K562 (cell line): ENCODE data around the gene GABARAP. TPM values are rescaled to one million over a fixed set of nuclear protein-coding genes. Genes with fewer than 3 reads are reported as not detected.

Experiments used
- ARID1B ChIP-seq: fragments of 450-650 bp; IDR thresholded peaks from 2 replicates; pipeline ENCODE4 v1.6.1; 2016; ENCODE audit warnings: antibody characterized with exemption, mild to moderate bottlenecking, inconsistent platforms
- ARID2 ChIP-seq: fragments of 450-650 bp; IDR thresholded peaks from 2 replicates; pipeline ENCODE4 v1.6.1; 2017; ENCODE audit warnings: antibody characterized with exemption, mild to moderate bottlenecking
- BRF1 ChIP-seq: IDR thresholded peaks from 3 replicates; pipeline ENCODE4 v1.6.1; 2011; ENCODE audit warnings: borderline replicate concordance, mild to moderate bottlenecking; ENCODE audit not compliant: insufficient read length; ENCODE audit errors: extremely low read depth
- E2F4 ChIP-seq: sonication (generic); formaldehyde crosslinking; IDR thresholded peaks from 2 replicates; pipeline ENCODE4 v1.8.0; 2022; ENCODE audit warnings: mild to moderate bottlenecking, low read depth, missing genetic modification reagents
- HOXB6 ChIP-seq: fragments of 250-450 bp; sonication (Bioruptor Pico); IDR thresholded peaks from 2 replicates; pipeline ENCODE4 v1.5.1; 2022; ENCODE audit warnings: mild to moderate bottlenecking, borderline replicate concordance
- MAZ ChIP-seq, 2 experiments: fragments of 450-650 bp in 1 of 2; sonication (generic) in 1 of 2; formaldehyde crosslinking; IDR thresholded peaks in 1 of 2; conservative IDR thresholded peaks in 1 of 2; 2 replicates each; pipeline versions ENCODE4 v1.4.0 to v1.5.0; 2020; ENCODE audit warnings: mild to moderate bottlenecking in 1 of 2, missing genetic modification reagents in 1 of 2
- MCM2 ChIP-seq: fragments of 450-650 bp; IDR thresholded peaks from 2 replicates; pipeline ENCODE4 v1.6.1; 2017; ENCODE audit warnings: low read depth, mild to moderate bottlenecking
- MYBL2 ChIP-seq, 2 experiments: fragments of 450-650 bp in 1 of 2; sonication (generic) in 1 of 2; formaldehyde crosslinking in 1 of 2; IDR thresholded peaks; 2 replicates each; pipeline versions ENCODE4 v1.6.1 to v1.8.1; 2017 to 2022; ENCODE audit warnings: borderline replicate concordance in 1 of 2, inconsistent platforms in 1 of 2, low read depth in 1 of 2, mild to moderate bottlenecking in 1 of 2, missing genetic modification reagents in 1 of 2, moderate library complexity in 1 of 2
- NCOA4 ChIP-seq: fragments of 450-650 bp; IDR thresholded peaks from 2 replicates; pipeline ENCODE4 v1.6.1; 2018; ENCODE audit warnings: mild to moderate bottlenecking; ENCODE audit not compliant: partially characterized antibody
- NCOR1 ChIP-seq: fragments of 450-650 bp; IDR thresholded peaks from 2 replicates; pipeline ENCODE4 v1.6.1; 2016; ENCODE audit warnings: mild to moderate bottlenecking, moderate library complexity
- NFXL1 ChIP-seq: fragments of 450-650 bp; formaldehyde crosslinking; IDR thresholded peaks from 2 replicates; pipeline ENCODE4 v1.4.0; 2021; ENCODE audit warnings: mild to moderate bottlenecking
- NR2C2 ChIP-seq, 2 experiments: fragments of 200-800 bp in 1 of 2; sonication (Bioruptor generic) in 1 of 2; sonication (generic) in 1 of 2; formaldehyde crosslinking in 1 of 2; IDR thresholded peaks; 2 replicates each; pipeline versions ENCODE4 v1.6.1 to v1.8.0; 2016 to 2022; ENCODE audit warnings: mild to moderate bottlenecking in 1 of 2, missing compliant biosample characterization in 1 of 2, missing genetic modification characterization in 1 of 2, missing genetic modification reagents in 1 of 2
- PHB ChIP-seq: fragments of 250-450 bp; sonication (Bioruptor Pico); IDR thresholded peaks from 2 replicates; pipeline ENCODE4 v1.5.0; 2021
- SFPQ ChIP-seq: fragments of 200-400 bp; formaldehyde crosslinking; IDR thresholded peaks from 2 replicates; pipeline ENCODE4 v1.6.1; 2017; ENCODE audit warnings: mild to moderate bottlenecking, low read depth, low read length, moderate library complexity
- SP2 ChIP-seq: IDR thresholded peaks from 2 replicates; pipeline ENCODE4 v1.6.1; 2011; ENCODE audit warnings: mild to moderate bottlenecking, low read depth, low read length, moderate library complexity; ENCODE audit not compliant: poor library complexity, severe bottlenecking; ENCODE audit errors: extremely low read depth
- TEAD4 ChIP-seq, 2 experiments: sonication (generic) in 1 of 2; formaldehyde crosslinking in 1 of 2; IDR thresholded peaks; 2 replicates each; pipeline versions ENCODE4 v1.6.1 to v1.8.0; 2012 to 2022; ENCODE audit warnings: borderline replicate concordance in 1 of 2, inconsistent platforms in 1 of 2, low read length in 1 of 2, mild to moderate bottlenecking in 1 of 2, missing genetic modification reagents in 1 of 2
- ZBTB2 ChIP-seq: fragments of 450-650 bp; IDR thresholded peaks from 2 replicates; pipeline ENCODE4 v1.6.1; 2016; ENCODE audit warnings: antibody characterized with exemption
- ZNF324 ChIP-seq: fragments of 250-450 bp; sonication (Bioruptor Pico); IDR thresholded peaks from 2 replicates; pipeline ENCODE4 v1.4.0; 2020; ENCODE audit warnings: mild to moderate bottlenecking
- ZNF655 ChIP-seq: fragments of 250-450 bp; sonication (Bioruptor Pico); IDR thresholded peaks from 2 replicates; pipeline ENCODE4 v1.5.0; 2021
- ZNF695 ChIP-seq: fragments of 450-650 bp; formaldehyde crosslinking; IDR thresholded peaks from 2 replicates; pipeline ENCODE4 v1.4.0; 2020; ENCODE audit warnings: mild to moderate bottlenecking, moderate library complexity
- polyA plus RNA-seq, 8 experiments: library from polyadenylated mRNA; depleted of rRNA in 4 of 8; stranded (reverse) in 5 of 8; unstranded in 3 of 8; fragments of >200 nt; fragmentation: Nextera tagmentation in 2 of 8; fragmentation: Illumina TruSeq in 1 of 8; extraction: Ambion mirVana in 2 of 8; extraction: Trizol in 1 of 8; gene quantifications; 2 replicates each; pipeline versions ENCODE4 v1.2.1 to v1.2.3, GENCODE V29; 2011 to 2014; ENCODE audit warnings: inconsistent platforms in 1 of 8, missing spikeins in 1 of 8
- total RNA-seq, 7 experiments: library from RNA; depleted of rRNA in 6 of 7; stranded (reverse); fragments of >200 nt in 6 of 7; fragmentation: Illumina TruSeq in 2 of 7; extraction: Trizol in 2 of 7; gene quantifications; 2 replicates each; pipeline versions ENCODE4 v1.2.1 to v1.2.3, GENCODE V29; 2011 to 2021; ENCODE audit warnings: low replicate concordance in 1 of 7

GABARAP gene
- total and polyA plus RNA-seq, 9 of the 15 experiments (the other 6 are each of a cell fraction or from before 2014, with no cell fraction given): 47.5 to 373 (median 152) TPM

- no peak for TF ChIP-seq ZBTB2
- TF ChIP-seq ARID1B: peak; percentile 25; the same call in 1 of the 2 replicates
- TF ChIP-seq ZNF695 (CRISPR knock-in tag): no peak
- no peak for TF ChIP-seq HOXB6 (CRISPR knock-in tag)
- no peak for TF ChIP-seq TEAD4 (IDR thresholded peaks at IDR 0.05; ENCODE audit: low read length)
- no peak for TF ChIP-seq TEAD4 (CRISPR knock-in tag; IDR thresholded peaks at IDR 0.05; ENCODE audit: borderline replicate concordance)
- TF ChIP-seq NCOA4: no peak
- no peak for TF ChIP-seq NCOR1
- TF ChIP-seq ZNF655 (CRISPR knock-in tag): no peak
- TF ChIP-seq E2F4: no peak
- TF ChIP-seq NFXL1: no peak
- TF ChIP-seq ARID2: no peak
- peak; percentile 35 to 59; a peak in 3 of 4 replicates for TF ChIP-seq MAZ (CRISPR knock-in tag; conservative IDR thresholded peaks at IDR 0.05 in 1 of 2, IDR thresholded peaks at IDR 0.05 in 1 of 2)
- TF ChIP-seq NR2C2 (CRISPR knock-in tag; IDR thresholded peaks at IDR 0.05): peak; percentile 36; the same call in 1 of the 2 replicates
- no peak for TF ChIP-seq NR2C2 (tag; IDR thresholded peaks at IDR 0.05)
- peak; percentile 81 for TF ChIP-seq SFPQ
- no peak for TF ChIP-seq PHB (CRISPR knock-in tag)
- TF ChIP-seq MCM2: no peak
- TF ChIP-seq BRF1: no peak
- no peak for TF ChIP-seq SP2
- TF ChIP-seq MYBL2 (IDR thresholded peaks at IDR 0.05; ENCODE audit: low read depth): no peak
- no peak for TF ChIP-seq MYBL2 (CRISPR knock-in tag; IDR thresholded peaks at IDR 0.05; ENCODE audit: borderline replicate concordance)
- no peak for TF ChIP-seq ZNF324 (CRISPR knock-in tag)
These were observed at the start of gene GABARAP (continued) for GRCh38 chr17:7241783-7242716.
